Stimulated activated naive CD4-positive, alpha-beta T cell (primary cell): ENCODE data around the gene RASD1.
A peak's percentile ranks its signal among the peaks of the same experiment; 100 is the strongest.

Experiments
- DNase-seq, 6 experiments: peaks; one replicate each; lab custom pipeline; 2025; lab: John Stamatoyannopoulos, UW

The RASD1 gene

GRCh38 chr17:17496189-17497064 is at the start of gene RASD1:
Gene RASD1, minus strand, starts transcription at chr17:17496395. Its CDS starts 214 bp downstream, at chr17:17496181.
- peak; percentile 59 to 85 (median 74) for DNase-seq

- DNase-seq = no peak
These were observed 49.8 kb upstream of the RASD1 start for GRCh38 chr17:17545984-17546383.

- no peak for DNase-seq
These were observed 49.0 kb upstream of the RASD1 start for GRCh38 chr17:17545031-17545820.

GRCh38 chr17:17542906-17543635 is 46.9 kb upstream of the RASD1 start:
- DNase-seq = no peak

- DNase-seq = no peak
These were observed 45.4 kb upstream of the RASD1 start for GRCh38 chr17:17541640-17542001.

- no peak for DNase-seq
These were observed 44.9 kb upstream of the RASD1 start for GRCh38 chr17:17540935-17541639.

- no peak for DNase-seq
These were observed 44.2 kb upstream of the RASD1 start for GRCh38 chr17:17540278-17540906.

GRCh38 chr17:17539591-17539990 is 43.4 kb upstream of the RASD1 start:
- no peak for DNase-seq

GRCh38 chr17:17538417-17539391 is 42.5 kb upstream of the RASD1 start:
- no peak for DNase-seq

- no peak for DNase-seq
These were observed 41.3 kb upstream of the RASD1 start for GRCh38 chr17:17537311-17538099.

- no peak for DNase-seq
These were observed 40.5 kb upstream of the RASD1 start for GRCh38 chr17:17536702-17537101.

- no peak for DNase-seq
These were observed 39.8 kb upstream of the RASD1 start for GRCh38 chr17:17535957-17536356.

- no peak for DNase-seq
These were observed 37.8 kb upstream of the RASD1 start for GRCh38 chr17:17533901-17534441.

GRCh38 chr17:17532991-17533390 is 36.8 kb upstream of the RASD1 start:
- no peak for DNase-seq

GRCh38 chr17:17531156-17531555 is 35.0 kb upstream of the RASD1 start:
- DNase-seq = no peak

GRCh38 chr17:17528696-17529652 is 32.8 kb upstream of the RASD1 start:
- DNase-seq = no peak

- no peak for DNase-seq
These were observed 31.8 kb upstream of the RASD1 start for GRCh38 chr17:17527956-17528500.
